ENCODE results near the gene SLC29A3. TPM values are rescaled to one million over a fixed set of nuclear protein-coding genes. Genes with fewer than 3 reads are reported as not detected.

SLC29A3 gene
- total and polyA plus RNA-seq, 2 experiments from 2014 or later: 10.3 to 12.3 TPM

DNA sequence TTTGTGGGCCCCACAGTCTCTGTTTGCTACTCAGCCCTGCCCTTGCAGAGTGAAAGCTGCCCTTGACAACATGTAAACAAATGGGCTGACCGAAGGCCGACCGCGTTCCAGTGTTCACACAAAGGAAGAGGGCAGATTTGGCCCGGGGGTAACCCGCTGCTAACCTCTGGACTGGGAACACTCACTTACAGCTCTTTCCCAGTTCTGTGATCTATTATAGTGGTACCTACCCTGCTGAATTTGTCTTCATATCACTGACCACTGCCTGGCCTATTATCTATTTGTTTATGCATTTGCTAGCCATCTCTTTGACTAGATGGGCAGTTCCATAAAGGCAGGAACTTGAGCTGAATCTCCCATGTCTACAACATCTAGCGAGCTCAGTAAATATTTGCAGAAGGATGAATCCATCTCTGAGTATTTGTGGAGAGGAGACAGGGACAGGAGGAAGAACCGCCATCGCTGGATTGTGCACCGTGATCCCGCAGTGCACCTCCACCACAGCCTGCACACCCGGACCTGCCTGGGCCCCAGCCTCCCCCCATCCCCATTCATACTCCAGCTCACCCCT lies 15.2 kb downstream of the SLC29A3 start:
- peaks cover 19% of the 10 kb centered on the region for H3K27me3 Mint-ChIP-seq (ENCODE audit: insufficient read depth, low read depth, poor library complexity)
- peaks cover 7% of the 10 kb centered on the region; the same call in 2 of the 3 replicates for H3K36me3 Mint-ChIP-seq (ENCODE audit: low read depth)
- Histone ChIP-seq H3K4me1 (ENCODE audit: insufficient read depth) (no peaks in the 10 kb centered on the region; the same call in 1 of the 2 replicates), H3K27ac (ENCODE audit: low read depth) (no peak overlapping the region), H3K79me2 (replicated peaks; ENCODE audit: insufficient read depth) (no peaks in the 10 kb centered on the region), H3K4me3 (no peak overlapping the region), H4K20me1 (replicated peaks; ENCODE audit: insufficient read depth) (no peaks in the 10 kb centered on the region), H3F3A (replicated peaks; ENCODE audit: low read depth) (no peaks in the 10 kb centered on the region), H3K36me3 (ENCODE audit: insufficient read depth) (no peaks in the 10 kb centered on the region; the same call in 1 of the 2 replicates), H3K9me2 (ENCODE audit: insufficient read depth) (no peaks in the 10 kb centered on the region), H2AFZ (no peak overlapping the region), H3K4me2 (no peak overlapping the region), H3K27me3 (ENCODE audit: insufficient read depth) (no peaks in the 10 kb centered on the region)
- H3K9me3 Mint-ChIP-seq: no peaks in the 10 kb centered on the region
- H3K4me3 Mint-ChIP-seq: no peak overlapping the region
- H3K4me1 Mint-ChIP-seq: peaks cover 32% of the 10 kb centered on the region
- DNase-seq (ENCODE audit: low spot score): no peak
- ATAC-seq: no peak
- H3K27ac Mint-ChIP-seq: no peak overlapping the region
- TF ChIP-seq, protein P1, sequence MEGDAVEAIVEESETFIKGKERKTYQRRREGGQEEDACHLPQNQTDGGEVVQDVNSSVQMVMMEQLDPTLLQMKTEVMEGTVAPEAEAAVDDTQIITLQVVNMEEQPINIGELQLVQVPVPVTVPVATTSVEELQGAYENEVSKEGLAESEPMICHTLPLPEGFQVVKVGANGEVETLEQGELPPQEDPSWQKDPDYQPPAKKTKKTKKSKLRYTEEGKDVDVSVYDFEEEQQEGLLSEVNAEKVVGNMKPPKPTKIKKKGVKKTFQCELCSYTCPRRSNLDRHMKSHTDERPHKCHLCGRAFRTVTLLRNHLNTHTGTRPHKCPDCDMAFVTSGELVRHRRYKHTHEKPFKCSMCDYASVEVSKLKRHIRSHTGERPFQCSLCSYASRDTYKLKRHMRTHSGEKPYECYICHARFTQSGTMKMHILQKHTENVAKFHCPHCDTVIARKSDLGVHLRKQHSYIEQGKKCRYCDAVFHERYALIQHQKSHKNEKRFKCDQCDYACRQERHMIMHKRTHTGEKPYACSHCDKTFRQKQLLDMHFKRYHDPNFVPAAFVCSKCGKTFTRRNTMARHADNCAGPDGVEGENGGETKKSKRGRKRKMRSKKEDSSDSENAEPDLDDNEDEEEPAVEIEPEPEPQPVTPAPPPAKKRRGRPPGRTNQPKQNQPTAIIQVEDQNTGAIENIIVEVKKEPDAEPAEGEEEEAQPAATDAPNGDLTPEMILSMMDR (conservative IDR thresholded peaks at IDR 0.05; ENCODE audit: low read depth in 2 of 2): no peak
- TF ChIP-seq POLR2AphosphoS5 (IDR thresholded peaks at IDR 0.05; ENCODE audit: low read depth) (no peak), ZNF114 (CRISPR knock-in tag; IDR thresholded peaks at IDR 0.05) (no peak), JUNB (IDR thresholded peaks at IDR 0.05; ENCODE audit: unreplicated experiment) (no peak)
- TF ChIP-seq, protein P2, sequence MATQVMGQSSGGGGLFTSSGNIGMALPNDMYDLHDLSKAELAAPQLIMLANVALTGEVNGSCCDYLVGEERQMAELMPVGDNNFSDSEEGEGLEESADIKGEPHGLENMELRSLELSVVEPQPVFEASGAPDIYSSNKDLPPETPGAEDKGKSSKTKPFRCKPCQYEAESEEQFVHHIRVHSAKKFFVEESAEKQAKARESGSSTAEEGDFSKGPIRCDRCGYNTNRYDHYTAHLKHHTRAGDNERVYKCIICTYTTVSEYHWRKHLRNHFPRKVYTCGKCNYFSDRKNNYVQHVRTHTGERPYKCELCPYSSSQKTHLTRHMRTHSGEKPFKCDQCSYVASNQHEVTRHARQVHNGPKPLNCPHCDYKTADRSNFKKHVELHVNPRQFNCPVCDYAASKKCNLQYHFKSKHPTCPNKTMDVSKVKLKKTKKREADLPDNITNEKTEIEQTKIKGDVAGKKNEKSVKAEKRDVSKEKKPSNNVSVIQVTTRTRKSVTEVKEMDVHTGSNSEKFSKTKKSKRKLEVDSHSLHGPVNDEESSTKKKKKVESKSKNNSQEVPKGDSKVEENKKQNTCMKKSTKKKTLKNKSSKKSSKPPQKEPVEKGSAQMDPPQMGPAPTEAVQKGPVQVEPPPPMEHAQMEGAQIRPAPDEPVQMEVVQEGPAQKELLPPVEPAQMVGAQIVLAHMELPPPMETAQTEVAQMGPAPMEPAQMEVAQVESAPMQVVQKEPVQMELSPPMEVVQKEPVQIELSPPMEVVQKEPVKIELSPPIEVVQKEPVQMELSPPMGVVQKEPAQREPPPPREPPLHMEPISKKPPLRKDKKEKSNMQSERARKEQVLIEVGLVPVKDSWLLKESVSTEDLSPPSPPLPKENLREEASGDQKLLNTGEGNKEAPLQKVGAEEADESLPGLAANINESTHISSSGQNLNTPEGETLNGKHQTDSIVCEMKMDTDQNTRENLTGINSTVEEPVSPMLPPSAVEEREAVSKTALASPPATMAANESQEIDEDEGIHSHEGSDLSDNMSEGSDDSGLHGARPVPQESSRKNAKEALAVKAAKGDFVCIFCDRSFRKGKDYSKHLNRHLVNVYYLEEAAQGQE (IDR thresholded peaks at IDR 0.05; ENCODE audit: unreplicated experiment): no peak

DNA sequence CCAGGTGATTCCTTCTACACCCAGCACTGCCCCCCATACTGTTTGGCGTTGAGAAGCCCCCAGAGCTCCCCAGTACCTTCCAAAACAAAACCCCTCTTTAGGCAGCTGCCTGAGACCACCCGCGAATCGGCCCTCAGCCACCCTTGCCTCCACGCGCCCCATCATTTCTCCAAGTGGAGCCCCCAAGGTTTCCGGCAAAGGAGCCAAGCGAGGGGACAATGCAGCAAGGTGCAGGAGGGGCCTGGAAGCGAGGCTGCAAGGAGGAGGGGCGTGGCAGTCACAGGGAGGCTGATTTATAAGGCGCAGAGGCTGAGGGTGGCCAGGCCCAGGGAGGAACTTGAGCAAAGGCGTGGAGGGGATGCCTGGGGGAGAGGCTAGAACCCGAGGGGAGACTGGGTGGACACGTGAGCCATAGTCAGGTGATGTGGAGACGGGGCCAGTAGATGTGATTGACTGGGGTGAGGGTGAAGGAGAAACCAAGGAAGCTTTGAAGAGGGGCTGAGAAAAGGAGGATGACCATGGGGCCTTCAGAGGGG lies 16.2 kb downstream of the SLC29A3 start:
- no peak for ATAC-seq
- TF ChIP-seq, protein P2 (IDR thresholded peaks at IDR 0.05; ENCODE audit: unreplicated experiment): no peak
- no peak overlapping the region for H3K27ac ChIP-seq (ENCODE audit: low read depth)
- Mint-ChIP-seq H3K9me3 (no peaks in the 10 kb centered on the region), H3K36me3 (ENCODE audit: low read depth) (peaks cover 11% of the 10 kb centered on the region), H3K27ac (no peak overlapping the region; the same call in 1 of the 2 replicates), H3K4me3 (no peak overlapping the region), H3K27me3 (ENCODE audit: insufficient read depth, low read depth, poor library complexity) (peaks cover 22% of the 10 kb centered on the region), H3K4me1 (peaks cover 36% of the 10 kb centered on the region)
- H3K4me1 ChIP-seq (ENCODE audit: insufficient read depth): no peaks in the 10 kb centered on the region; the same call in 1 of the 2 replicates
- H4K20me1 ChIP-seq (replicated peaks; ENCODE audit: insufficient read depth): no peaks in the 10 kb centered on the region
- no peaks in the 10 kb centered on the region; the same call in 1 of the 2 replicates for H3K36me3 ChIP-seq (ENCODE audit: insufficient read depth)
- H3K27me3 ChIP-seq (ENCODE audit: insufficient read depth): no peaks in the 10 kb centered on the region
- no peaks in the 10 kb centered on the region for H3F3A ChIP-seq (replicated peaks; ENCODE audit: low read depth)
- H3K79me2 ChIP-seq (replicated peaks; ENCODE audit: insufficient read depth): no peaks in the 10 kb centered on the region
- no peak overlapping the region for H3K4me2 ChIP-seq
- H3K4me3 ChIP-seq: no peak overlapping the region
- no peak for DNase-seq (ENCODE audit: low spot score)
- H3K9me2 ChIP-seq (ENCODE audit: insufficient read depth): no peaks in the 10 kb centered on the region
- H2AFZ ChIP-seq: no peak overlapping the region

Measured in GM23338 (cell line).